ENCODE data around the gene BIRC5. TPM values are rescaled to one million over a fixed set of nuclear protein-coding genes. Genes with fewer than 3 reads are reported as not detected.
"Not testable (repeated sequence)": the region's sequence is repeated elsewhere in the genome, so short reads cannot be mapped to it uniquely, and the experiment has no call there.

Gene BIRC5
- total RNA-seq, 1 donor from 2014 or later, result 15.0 TPM

GRCh38 chr17:78225088-78225865 is 11.2 kb downstream of the BIRC5 start:
- no peak for DNase-seq

- DNase-seq, result no peak
Observed at GRCh38 chr17:78226055-78226758, 12.2 kb downstream of the BIRC5 start.

- DNase-seq, result no peak
Observed at GRCh38 chr17:78226759-78227454, 12.9 kb downstream of the BIRC5 start.

GRCh38 chr17:78227455-78227916 is 13.4 kb downstream of the BIRC5 start:
- no peak for DNase-seq

- DNase-seq, result no peak
Observed at GRCh38 chr17:78228176-78228575, 14.1 kb downstream of the BIRC5 start.

GRCh38 chr17:78230252-78230962 is 16.4 kb downstream of the BIRC5 start:
- no peak for DNase-seq

GRCh38 chr17:78230996-78231935 is 17.2 kb downstream of the BIRC5 start, which contains the start of gene TMEM235:
Gene TMEM235 (plus strand): TSS chr17:78231631. CDS start chr17:78232024, 393 bp downstream.
- no peak for DNase-seq

- no peak for DNase-seq
Observed at GRCh38 chr17:78231991-78232858, 18.2 kb downstream of the BIRC5 start.

- no peak for DNase-seq
Observed at GRCh38 chr17:78232859-78233173, 18.8 kb downstream of the BIRC5 start.

- no peak for DNase-seq
Observed at GRCh38 chr17:78233678-78234077, 19.6 kb downstream of the BIRC5 start.

- no peak for DNase-seq
Observed at GRCh38 chr17:78234261-78234865, 20.3 kb downstream of the BIRC5 start.

GRCh38 chr17:78235022-78235421 is 21.0 kb downstream of the BIRC5 start:
- DNase-seq, result not testable (repeated sequence)

- DNase-seq, result no peak
Observed at GRCh38 chr17:78235885-78236284, 21.8 kb downstream of the BIRC5 start.

GRCh38 chr17:78236362-78237127 is 22.5 kb downstream of the BIRC5 start:
- no peak for DNase-seq

GRCh38 chr17:78237401-78238012 is 23.5 kb downstream of the BIRC5 start:
- no peak for DNase-seq

GRCh38 chr17:78238823-78239488 is 24.9 kb downstream of the BIRC5 start:
- DNase-seq, result no peak

GRCh38 chr17:78239489-78239931 is 25.5 kb downstream of the BIRC5 start:
- DNase-seq, result no peak
